Adrenal gland (tissue), 12 donors: Measurements from ENCODE around the gene GCN1. TPM values are rescaled to one million over a fixed set of nuclear protein-coding genes. Genes with fewer than 3 reads are reported as not detected.
A peak's percentile ranks its signal among the peaks of the same experiment; 100 is the strongest.
"Not testable (repeated sequence)": the region's sequence is repeated elsewhere in the genome, so short reads cannot be mapped to it uniquely, and the experiment has no call there.

Experiments
- DNase-seq, 7 donors: peaks; one replicate each; pipeline ENCODE4 v3.0.0-alpha.2; 2019 to 2020
- H3K27ac ChIP-seq, 5 donors: fragments of 200-600 bp; sonication (generic) in 4 of 5; 1 replicate in 3 of 5; 2 replicates in 2 of 5; pipeline versions ENCODE4 v1.5.1 to v1.8.0; 2016 to 2020; ENCODE audit warnings: mild to moderate bottlenecking in 1 of 5
- H3K27me3 ChIP-seq: fragments of 200-600 bp; 2 replicates; pipeline ENCODE4 v1.8.0; 2021
- H3K36me3 ChIP-seq, 2 donors: fragments of 200-600 bp; replicated peaks in 1 of 2; 1 replicate in 1 of 2; 2 replicates in 1 of 2; pipeline versions ENCODE4 v1.5.1 to v1.8.0; 2018 to 2022
- H3K4me1 ChIP-seq, 2 donors: fragments of 200-600 bp; replicated peaks in 1 of 2; 1 replicate in 1 of 2; 2 replicates in 1 of 2; pipeline versions ENCODE4 v1.5.1 to v1.8.0; 2018 to 2021
- H3K4me3 ChIP-seq, 4 donors: fragments of 200-600 bp; sonication (generic) in 3 of 4; one replicate each; pipeline ENCODE4 v1.5.1; 2016 to 2018
- H3K9me3 ChIP-seq, 3 donors: fragments of 200-600 bp; sonication (generic) in 1 of 3; replicated peaks in 1 of 3; 1 replicate in 2 of 3; 2 replicates in 1 of 3; pipeline versions ENCODE4 v1.5.1 to v1.8.0; 2016 to 2021
- POLR2A ChIP-seq, 2 donors: fragments of 450-650 bp; IDR thresholded peaks; one replicate each; pipeline ENCODE4 v1.6.1; 2017; ENCODE audit warnings: antibody characterized with exemption in 2 of 2, mild to moderate bottlenecking in 2 of 2, moderate library complexity in 1 of 2
- WGBS, 4 donors: extraction: QIAGEN DNeasy Blood & Tissue Kit in 2 of 4; methylation state at CpG; one replicate each; pipeline versions ENCODE4 v1.1.5 to v1.1.7; 2013 to 2017; 5-methylcytosine and 5-hydroxymethylcytosine counted together
- intact Hi-C, 2 donors: fragments of 100-400 bp; cut with DNase I; formaldehyde crosslinking; loops; one replicate each; pipeline versions ENCODE4 v1.14.1 to v1.15.0; 2022 to 2023
- polyA plus RNA-seq, 3 donors: library from polyadenylated mRNA; stranded (reverse); fragments of 200-250 nt in 2 of 3; fragments of 350-450 nt in 1 of 3; fragmentation: Illumina TruSeq in 1 of 3; extraction: RNeasy Lipid Tissue Mini Kit (QIAGEN cat#74804) in 1 of 3; gene quantifications; one replicate each; pipeline ENCODE4 v1.2.3, GENCODE V29; 2013 to 2014
- total RNA-seq, 9 donors: library from RNA; depleted of rRNA in 4 of 9; stranded (reverse); fragments of >200 nt in 4 of 9; fragments of 120-200 nt in 1 of 9; fragmentation: NEBNext Ultra II Directional in 1 of 9; extraction: Animal tissue kit (Norgen Biotek cat#: 25700) in 1 of 9; gene quantifications; one replicate each; pipeline versions ENCODE4 v1.1.0 to v1.2.4, GENCODE V29; 2013 to 2023
- TF ChIP-seq, protein P1 (sequence below), 6 experiments: fragments of 450-650 bp in 4 of 6; fragments of 200-600 bp in 2 of 6; sonication (generic) in 1 of 6; IDR thresholded peaks; 1 replicate in 5 of 6; 2 replicates in 1 of 6; pipeline versions ENCODE4 v1.5.1 to v1.8.0; 2016 to 2021; ENCODE audit warnings: antibody characterized with exemption in 6 of 6, mild to moderate bottlenecking in 2 of 6, moderate library complexity in 1 of 6
- donor health status: healthy with polysubstance abuse.
- donor health status: Bipolar disorder and iron deficiency.
- donor health status: DM: yes; HTN: yes; CAD: no.
- donor health status: DM: no; HTN: no; CAD: no.
- donor health status: DM: no; HTN: no; CAD: no.
- donor health status: DM: yes; HTN: yes; CAD: no.

The GCN1 gene
- total and polyA plus RNA-seq, 12 donors = 22.0 to 98.5 (median 46.5) TPM

DNA sequence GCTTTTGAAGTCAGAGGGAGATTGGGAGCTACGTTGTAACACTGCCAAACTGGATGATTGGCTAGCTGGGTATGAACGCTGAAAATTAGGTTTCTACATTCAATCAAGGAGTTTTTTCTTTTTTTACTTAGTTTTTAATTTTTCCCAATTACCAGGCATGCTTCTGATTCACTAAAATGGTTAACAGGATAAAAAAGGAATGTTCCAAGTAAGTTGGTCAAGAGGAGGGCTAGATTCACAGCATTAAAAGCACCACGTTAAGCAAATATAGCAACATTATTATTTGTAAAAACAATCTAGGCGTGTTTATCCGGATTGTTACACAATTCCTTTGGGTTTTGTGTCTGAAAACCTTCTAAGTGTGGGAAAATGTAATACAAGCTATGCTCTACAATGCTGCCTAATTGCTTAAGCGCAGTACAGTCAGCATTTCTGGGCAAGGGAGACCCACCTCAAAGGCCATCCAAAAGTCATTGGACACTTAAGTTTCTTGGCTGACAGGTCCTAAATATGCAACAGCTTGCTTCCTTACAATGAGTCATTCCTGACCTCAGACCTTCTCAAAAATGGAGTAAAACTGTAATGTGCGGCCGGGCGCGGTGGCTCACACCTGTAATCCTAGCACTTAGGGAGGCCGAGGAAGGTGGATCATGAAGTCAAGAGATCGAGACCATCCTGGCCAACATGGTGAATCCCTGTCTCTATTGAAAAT, 5.2 kb upstream of the GCN1 start:
- H3K27ac ChIP-seq = peak overlapping the region; percentile 52 to 89 (median 81)
- TF ChIP-seq, protein P1, sequence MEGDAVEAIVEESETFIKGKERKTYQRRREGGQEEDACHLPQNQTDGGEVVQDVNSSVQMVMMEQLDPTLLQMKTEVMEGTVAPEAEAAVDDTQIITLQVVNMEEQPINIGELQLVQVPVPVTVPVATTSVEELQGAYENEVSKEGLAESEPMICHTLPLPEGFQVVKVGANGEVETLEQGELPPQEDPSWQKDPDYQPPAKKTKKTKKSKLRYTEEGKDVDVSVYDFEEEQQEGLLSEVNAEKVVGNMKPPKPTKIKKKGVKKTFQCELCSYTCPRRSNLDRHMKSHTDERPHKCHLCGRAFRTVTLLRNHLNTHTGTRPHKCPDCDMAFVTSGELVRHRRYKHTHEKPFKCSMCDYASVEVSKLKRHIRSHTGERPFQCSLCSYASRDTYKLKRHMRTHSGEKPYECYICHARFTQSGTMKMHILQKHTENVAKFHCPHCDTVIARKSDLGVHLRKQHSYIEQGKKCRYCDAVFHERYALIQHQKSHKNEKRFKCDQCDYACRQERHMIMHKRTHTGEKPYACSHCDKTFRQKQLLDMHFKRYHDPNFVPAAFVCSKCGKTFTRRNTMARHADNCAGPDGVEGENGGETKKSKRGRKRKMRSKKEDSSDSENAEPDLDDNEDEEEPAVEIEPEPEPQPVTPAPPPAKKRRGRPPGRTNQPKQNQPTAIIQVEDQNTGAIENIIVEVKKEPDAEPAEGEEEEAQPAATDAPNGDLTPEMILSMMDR (IDR thresholded peaks at IDR 0.05) = no peak
- TF ChIP-seq POLR2A (IDR thresholded peaks at IDR 0.05) = peak in 1 of 2 donors; percentile 42
- H3K4me3 ChIP-seq = peak overlapping the region in 3 of 4 donors; percentile 19 to 98 (median 61)
- WGBS, 4 donors = 15 to 24% (median 18%) methylated on average over 12 of the region's 12 CpGs
- H3K36me3 ChIP-seq = peaks cover 0 to 39% of the 10 kb centered on the region in 2 donors
- DNase-seq = peak in 4 of 7 donors; percentile 43 to 71 (median 66)
- peaks cover 19 to 51% of the 10 kb centered on the region in 2 donors for H3K4me1 ChIP-seq
- H3K9me3 ChIP-seq = no peaks in the 10 kb centered on the region
- intact Hi-C loops = no loop called here
- H3K27me3 ChIP-seq = no peaks in the 10 kb centered on the region

DNA sequence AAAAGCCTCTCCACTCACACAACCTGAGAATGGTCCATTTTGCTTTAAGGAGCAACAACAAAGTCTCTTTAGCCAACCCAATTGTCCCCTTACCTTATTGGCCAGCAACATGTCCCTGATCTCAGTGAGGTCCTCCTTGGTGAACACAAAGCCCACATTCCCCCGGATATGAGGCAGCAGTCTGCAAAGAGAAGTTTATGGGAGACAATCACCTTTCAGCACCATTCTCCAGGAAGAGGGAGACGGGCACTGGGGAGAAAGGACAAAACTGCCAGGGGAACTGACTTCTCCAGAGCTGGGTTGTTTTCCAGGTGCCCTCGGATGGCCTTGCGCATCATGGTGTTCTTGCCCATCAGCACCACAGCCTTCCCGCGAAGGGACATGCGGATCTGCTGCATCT, 4.5 kb upstream of the GCN1 start:
- peak overlapping the region in 2 of 5 donors; percentile 81 to 89 for H3K27ac ChIP-seq

DNA sequence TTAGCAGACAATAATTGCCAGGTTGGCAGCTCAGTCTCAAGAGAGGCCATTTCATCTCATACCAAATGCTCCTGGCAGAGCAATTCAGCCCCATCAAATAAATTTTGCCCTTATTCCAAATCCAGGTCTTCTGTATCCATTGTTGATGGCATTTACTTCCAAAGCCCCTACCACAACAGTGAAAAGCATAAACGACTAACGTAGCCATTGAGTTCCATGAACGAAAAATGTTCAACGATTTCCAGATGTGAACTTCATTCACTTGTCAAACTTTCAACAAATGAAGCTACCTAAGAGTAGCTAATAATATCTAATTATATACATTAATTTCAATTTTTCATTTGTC, 3.0 kb upstream of the GCN1 start:
- WGBS, 4 donors = 75 to 83% (median 78%) methylated on average over 4 of the region's 4 CpGs

More for the DNA sequence above, 4.5 kb upstream of the GCN1 start:
- H3K27me3 ChIP-seq = no peaks in the 10 kb centered on the region
- H3K9me3 ChIP-seq = no peaks in the 10 kb centered on the region
- intact Hi-C loops = no loop called here
- 59 to 67% (median 62%) methylated on average over 7 of the region's 7 CpGs for WGBS, 4 donors
- peaks cover 0 to 39% of the 10 kb centered on the region in 2 donors for H3K36me3 ChIP-seq
- peak overlapping the region in 1 of 4 donors; percentile 61 for H3K4me3 ChIP-seq
- no peak for DNase-seq
- no peak for TF ChIP-seq POLR2A (IDR thresholded peaks at IDR 0.05)
- TF ChIP-seq, protein P1 (IDR thresholded peaks at IDR 0.05) = no peak
- H3K4me1 ChIP-seq = peaks cover 21 to 55% of the 10 kb centered on the region in 2 donors

DNA sequence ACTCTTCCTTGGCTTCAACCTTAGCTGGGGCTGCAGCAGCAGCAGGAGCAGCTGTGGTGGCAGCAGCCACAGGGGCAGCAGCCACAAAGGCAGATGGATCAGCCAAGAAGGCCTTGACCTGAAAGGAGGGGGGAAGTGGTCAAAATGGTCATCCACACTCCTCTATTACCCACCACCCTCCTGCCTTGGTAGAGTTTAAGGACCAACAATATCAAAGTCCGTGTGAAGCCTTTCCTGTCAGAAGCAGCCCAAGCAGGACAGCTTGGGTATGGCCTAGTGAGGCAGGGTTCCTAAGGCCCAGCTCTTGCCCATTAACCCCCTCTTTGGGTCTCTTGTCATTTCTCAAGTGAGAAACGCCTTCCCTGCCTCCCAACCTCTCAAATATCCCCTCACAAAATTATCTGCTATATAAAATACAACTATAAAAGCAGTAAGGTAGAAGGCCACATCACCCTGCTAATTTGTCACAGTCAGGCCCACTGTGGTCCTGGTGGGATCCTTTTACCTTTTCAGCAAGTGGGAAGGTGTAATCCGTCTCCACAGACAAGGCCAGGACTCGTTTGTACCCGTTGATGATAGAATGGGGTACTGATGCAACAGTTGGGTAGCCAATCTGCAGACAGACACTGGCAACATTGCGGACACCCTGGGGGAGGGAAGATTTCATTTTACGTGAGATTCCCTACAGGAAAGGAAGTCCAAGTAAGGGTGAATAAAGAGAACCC, 2.5 kb upstream of the GCN1 start:
- H3K4me3 ChIP-seq, intact Hi-C loops, H3K27me3 ChIP-seq, DNase-seq, H3K9me3 ChIP-seq: not testable (repeated sequence)
- Histone ChIP-seq H3K4me1 (peaks cover 28 to 74% of the 10 kb centered on the region in 2 donors), H3K27ac (peak overlapping the region in 1 of 5 donors; percentile 32), H3K36me3 (peaks cover 0 to 39% of the 10 kb centered on the region in 2 donors)
- WGBS, 4 donors = 62 to 77% (median 66%) methylated on average over 7 of the region's 7 CpGs

More for the DNA sequence above, 3.0 kb upstream of the GCN1 start:
- TF ChIP-seq, protein P1 (IDR thresholded peaks at IDR 0.05) = no peak
- TF ChIP-seq POLR2A (IDR thresholded peaks at IDR 0.05) = no peak
- Histone ChIP-seq H3K4me1 (peaks cover 28 to 70% of the 10 kb centered on the region in 2 donors), H3K9me3 (no peaks in the 10 kb centered on the region), H3K27ac (no peak overlapping the region), H3K4me3 (no peak overlapping the region), H3K36me3 (peaks cover 0 to 39% of the 10 kb centered on the region in 2 donors), H3K27me3 (no peaks in the 10 kb centered on the region)
- no peak for DNase-seq
- intact Hi-C loops = no loop called here
